Measurements from ENCODE around the gene OR4S2.

Gene OR4S2, protein sequence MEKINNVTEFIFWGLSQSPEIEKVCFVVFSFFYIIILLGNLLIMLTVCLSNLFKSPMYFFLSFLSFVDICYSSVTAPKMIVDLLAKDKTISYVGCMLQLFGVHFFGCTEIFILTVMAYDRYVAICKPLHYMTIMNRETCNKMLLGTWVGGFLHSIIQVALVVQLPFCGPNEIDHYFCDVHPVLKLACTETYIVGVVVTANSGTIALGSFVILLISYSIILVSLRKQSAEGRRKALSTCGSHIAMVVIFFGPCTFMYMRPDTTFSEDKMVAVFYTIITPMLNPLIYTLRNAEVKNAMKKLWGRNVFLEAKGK

DNA sequence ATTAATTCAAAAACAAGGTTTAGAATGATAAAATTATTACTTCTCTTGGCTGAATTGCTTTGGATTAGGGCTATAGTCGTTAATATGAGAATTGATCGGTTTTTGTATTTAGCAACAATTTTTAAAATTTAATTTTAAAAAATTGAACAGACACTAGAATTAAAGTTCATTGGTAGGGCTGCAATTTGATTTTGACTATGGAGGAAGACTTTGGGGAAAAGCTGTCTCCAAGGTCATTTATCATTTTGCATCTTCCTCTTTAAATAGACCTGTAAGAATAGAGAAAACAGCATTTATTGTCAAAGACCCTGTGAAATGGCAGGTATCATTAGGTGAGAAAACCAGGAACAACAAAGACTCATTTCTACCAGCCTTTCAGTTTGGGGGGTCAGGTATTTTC is at the start of gene OR4S2:
Gene OR4S2 (plus strand): TSS at position 301 of the 400 bp plus-strand sequence. CDS start 2,577 bp downstream, outside the sequence.
- no peak for DNase-seq

DNA sequence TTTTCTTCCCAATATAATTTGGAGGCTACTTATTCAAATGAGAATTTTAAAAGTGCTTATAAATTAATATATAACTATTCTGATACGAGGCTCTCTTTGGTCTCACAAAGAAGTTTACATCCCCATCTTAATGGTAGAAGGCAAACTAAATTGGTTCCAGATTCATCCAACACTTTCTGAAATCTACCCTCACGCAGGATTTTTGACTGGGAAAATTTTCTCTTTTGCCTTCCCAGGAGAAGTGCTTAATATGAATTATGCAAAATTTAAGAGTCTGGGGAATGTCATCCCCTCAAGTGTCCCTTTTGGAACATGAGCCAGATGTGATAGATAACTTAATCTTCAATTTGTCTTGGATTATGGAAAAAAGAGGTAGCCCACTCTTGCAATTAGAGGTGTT is 40.6 kb upstream of the OR4S2 start, which contains the start of gene OR4C11:
Gene OR4C11 (minus strand): TSS at position 101 of the 400 bp plus-strand sequence. CDS start 3,272 bp downstream, outside the sequence.
- no peak for DNase-seq

DNA sequence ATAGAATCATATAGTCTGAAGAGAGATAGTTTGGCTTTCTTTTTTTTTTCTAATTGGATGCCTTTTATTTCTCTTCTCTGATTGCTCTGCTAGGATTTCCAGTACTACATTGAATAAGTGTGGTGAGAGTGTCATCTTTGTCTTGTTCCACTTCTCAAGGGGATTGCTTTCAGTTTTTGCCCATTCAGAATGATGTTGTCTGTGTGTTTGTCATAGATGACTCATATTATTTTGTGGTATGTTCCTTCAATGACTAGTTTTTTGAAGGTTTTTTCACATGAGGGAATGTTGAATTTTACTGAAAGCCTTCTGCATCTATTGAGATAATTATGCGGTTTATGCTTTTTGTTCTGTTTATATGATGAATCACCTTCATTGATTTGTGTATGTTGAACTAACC is 23.6 kb upstream of the OR4S2 start:
- no peak for DNase-seq

DNA sequence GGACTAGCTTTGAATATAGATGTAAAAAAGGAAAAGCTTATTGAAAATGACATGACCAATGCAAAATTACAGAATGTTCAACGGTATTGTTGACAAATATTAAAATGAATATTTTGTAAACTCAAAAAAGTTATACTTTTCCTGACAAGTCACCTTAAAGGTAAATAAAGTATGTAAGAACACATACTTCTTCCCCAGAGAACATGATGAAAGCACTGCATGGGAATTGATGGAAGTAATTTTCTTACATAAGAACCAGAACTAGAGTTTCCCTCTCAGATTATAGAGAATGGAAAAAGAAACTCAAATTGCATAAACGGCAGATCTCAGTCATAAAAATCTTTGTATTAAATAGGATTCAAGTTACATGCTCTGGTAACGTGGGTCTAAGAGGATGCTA is 13.3 kb upstream of the OR4S2 start, which contains the start of gene OR4P4:
Gene OR4P4 (plus strand): TSS at position 301 of the 400 bp plus-strand sequence.
- DNase-seq, result no peak

DNA sequence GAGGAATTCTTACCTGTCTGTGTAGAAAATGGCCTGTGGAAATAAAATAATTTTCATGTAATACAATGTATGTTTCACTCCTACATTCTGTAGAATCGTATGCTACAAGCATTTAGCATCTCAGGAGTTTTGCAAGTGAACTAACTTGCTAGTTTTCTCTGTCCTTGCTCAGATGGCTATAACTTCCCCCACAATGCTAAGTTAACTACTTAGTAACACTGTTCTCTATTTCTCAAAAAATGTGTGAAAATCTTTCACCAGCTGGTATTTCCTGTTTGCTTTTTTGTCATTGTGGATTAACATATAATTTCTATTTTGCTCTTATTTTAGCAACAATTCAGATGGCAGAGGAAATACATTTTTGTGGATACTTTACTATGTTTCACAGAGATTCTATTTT is 4.4 kb downstream of the OR4S2 start:
- no peak for DNase-seq

DNA sequence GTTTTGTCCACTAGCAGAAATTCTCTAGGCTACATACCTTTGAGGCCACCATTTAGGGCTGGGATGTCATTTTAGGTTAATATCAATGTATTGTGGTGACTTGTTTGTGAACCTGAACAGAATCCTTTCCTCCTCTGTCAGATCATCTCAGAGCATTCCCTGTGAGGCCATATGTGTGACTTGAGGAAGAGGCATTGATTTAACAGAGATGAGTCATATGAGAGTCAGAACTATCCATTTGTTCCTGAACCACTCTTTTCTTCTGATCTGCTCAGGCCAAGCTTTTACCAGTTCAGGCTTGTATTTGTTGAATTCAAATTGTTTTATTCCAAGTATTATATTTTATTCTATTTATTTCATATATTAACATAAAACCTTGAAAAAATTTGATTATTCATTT is 7.0 kb downstream of the OR4S2 start:
- DNase-seq, result no peak

DNA sequence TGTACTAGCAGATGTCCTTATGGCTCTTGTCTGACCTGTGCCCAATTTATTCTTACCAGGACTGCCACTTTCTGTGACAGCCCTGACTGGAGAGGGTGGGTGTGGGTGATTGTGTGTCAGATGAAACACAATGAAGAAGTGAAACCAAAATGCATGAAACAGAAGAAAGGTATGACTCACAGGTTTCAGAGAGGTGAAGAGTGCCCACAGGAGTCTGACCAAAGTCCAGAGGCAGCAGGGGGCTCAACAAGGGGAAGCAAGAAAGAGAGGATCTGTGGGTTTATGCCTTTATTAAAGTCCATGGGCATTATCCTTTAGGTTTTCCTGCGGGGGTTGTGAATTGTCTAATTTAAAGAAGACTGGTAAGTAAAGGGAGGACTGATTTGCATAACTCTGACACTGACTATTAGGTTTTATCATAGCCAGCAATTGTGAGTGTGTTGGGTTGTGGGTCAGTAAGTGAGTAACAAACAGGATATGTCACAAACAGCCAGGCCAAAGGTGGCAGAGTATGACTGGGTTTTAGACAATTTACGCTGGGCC is 10.0 kb downstream of the OR4S2 start:
- no peak for DNase-seq

DNA sequence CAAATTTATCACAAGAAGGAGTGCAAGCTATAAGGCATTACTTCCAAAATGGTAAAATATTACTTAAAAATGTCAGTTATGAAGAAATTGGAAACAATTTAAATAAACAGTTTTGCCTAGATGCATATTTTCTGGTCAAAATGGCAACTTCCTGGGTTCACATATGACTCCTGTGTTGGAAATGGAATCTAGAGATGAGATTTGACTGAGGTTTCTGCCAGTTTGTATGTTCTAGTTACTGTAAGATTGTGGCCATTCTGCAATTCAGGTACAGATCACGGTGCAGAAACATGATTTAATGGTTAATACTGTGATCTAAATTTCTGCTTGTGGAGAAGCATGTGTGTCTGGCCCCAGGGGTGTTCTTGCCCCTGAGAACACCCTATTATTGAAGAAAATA is 10.5 kb downstream of the OR4S2 start:
- DNase-seq, result no peak

DNA sequence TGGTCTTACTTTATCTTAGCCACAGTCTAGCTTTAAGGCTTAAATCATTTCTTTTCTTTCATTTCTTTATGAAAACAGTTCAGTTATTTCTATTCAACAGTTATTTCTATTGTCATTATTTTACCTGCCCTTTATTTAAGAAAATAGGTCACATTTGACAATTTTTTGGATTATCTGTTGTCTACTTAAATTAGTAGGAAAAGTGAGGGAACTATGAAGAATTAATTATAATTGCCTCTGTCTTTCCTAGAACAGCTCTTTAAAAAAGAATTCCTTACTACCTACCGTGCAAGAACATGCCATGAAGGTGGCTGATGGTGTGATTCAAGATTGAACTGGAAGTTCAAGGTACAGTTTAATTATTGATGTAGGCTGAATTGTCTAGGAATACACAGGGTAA is 13.8 kb downstream of the OR4S2 start, which contains the start of gene OR4C6:
Gene OR4C6 (plus strand): TSS at position 301 of the 400 bp plus-strand sequence. CDS start 2,966 bp downstream, outside the sequence.
- no peak for DNase-seq

DNA sequence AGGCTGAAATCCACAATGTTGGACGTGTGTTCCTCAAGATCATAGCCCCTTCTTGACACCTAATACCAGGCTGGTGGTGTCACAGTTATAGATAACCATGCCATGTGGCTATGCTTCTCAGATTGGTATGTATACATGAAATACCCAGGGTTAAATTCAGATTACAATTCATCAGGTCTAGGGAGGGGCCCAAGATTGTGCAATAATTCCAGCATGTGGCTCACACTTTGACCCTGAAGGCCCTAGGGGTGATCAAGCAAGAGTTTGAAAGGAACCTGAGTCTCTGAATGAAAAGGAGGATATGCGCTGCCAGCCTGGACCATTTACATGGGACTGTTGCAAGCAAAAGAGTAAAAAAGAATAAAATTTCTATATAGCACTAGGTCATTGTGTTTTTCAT is 21.2 kb downstream of the OR4S2 start:
- no peak for DNase-seq

DNA sequence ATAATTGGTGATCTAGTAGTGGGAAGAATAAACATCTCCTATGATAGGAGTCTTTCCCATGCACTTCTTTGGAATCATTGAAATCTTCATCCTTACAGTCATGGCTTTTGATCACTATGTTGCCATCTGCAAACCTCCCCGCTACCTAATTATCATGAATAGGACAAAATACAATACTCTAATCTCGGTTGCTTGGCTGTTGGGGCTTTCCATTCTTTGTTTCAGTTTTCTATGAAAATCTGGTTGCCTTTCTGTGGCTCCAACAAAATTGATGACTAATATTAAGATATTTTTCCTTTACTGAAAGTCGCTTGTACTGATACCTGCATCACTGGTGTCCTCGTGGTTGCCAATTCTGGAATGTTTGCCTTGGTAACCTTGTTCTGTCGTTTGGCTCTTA is 25.7 kb downstream of the OR4S2 start:
- no peak for DNase-seq

DNA sequence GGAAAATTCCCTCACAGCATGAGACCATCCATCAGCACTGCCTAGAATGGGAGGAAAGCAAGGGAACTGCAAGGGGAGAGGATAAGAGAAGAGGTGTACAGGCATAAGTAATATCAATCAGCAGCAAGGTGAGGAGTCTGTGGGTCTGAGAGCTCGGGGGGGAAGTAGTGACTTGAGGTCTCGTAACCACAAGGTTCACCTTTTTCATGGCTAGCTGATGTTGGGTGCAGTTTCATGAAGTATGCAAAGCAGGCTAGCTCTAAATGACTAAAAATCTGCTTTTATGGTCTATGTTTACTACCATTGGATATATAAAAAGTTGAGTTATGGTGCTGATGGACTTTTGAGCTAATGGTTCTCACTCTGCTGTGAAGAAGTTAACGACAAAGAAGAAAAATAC is 49.7 kb downstream of the OR4S2 start:
- no peak for DNase-seq

DNA sequence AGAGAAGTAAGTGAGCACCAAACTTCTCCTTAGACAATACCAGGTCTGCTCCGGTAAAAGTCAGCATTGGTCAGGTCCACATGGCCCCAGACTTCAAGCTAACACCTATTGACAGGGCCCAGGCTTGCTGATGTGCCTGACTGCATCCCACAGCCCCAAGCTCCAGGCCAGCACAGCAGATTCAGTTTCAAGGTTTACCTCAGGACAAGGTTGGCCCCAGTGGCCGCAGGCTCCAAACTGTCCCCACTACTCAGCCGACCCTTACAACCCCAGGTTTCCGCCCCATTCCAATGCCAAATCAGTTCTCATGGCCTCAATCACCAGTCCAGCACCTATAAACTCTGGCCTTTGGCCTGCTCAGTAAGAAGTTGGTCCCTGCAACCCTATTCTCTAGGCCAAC is 53.3 kb downstream of the OR4S2 start:
- DNase-seq, result no peak

Measured in HCEC 1CT (cell line).